Epithelial cell of proximal tubule (primary cell): ENCODE results near the gene ZNF365. TPM values are rescaled to one million over a fixed set of nuclear protein-coding genes. Genes with fewer than 3 reads are reported as not detected.

Experiments used
- DNase-seq: peaks from one replicate; pipeline ENCODE4 v3.0.0-alpha.2; 2011; ENCODE audit warnings: low read depth
- H3K4me3 ChIP-seq: 2 replicates; pipeline ENCODE4 v1.5.1; 2011; ENCODE audit warnings: low read depth, mild to moderate bottlenecking, low read length
- CTCF ChIP-seq: conservative IDR thresholded peaks from 2 replicates; pipeline ENCODE4 v1.5.1; 2012; ENCODE audit warnings: low read depth, mild to moderate bottlenecking, low read length
- total RNA-seq: library from RNA; depleted of rRNA; stranded (reverse); fragments of >200 nt; gene quantifications from 2 replicates; pipeline ENCODE4 v1.2.3, GENCODE V29; 2015

The ZNF365 gene
- total RNA-seq, 1 donor from 2014 or later: 2.0 TPM

GRCh38 chr10:62450912-62451610 is 76.9 kb downstream of the ZNF365 start:
- H3K4me3 ChIP-seq: no peak overlapping the region
- TF ChIP-seq CTCF: no peak
- DNase-seq: no peak

DNA sequence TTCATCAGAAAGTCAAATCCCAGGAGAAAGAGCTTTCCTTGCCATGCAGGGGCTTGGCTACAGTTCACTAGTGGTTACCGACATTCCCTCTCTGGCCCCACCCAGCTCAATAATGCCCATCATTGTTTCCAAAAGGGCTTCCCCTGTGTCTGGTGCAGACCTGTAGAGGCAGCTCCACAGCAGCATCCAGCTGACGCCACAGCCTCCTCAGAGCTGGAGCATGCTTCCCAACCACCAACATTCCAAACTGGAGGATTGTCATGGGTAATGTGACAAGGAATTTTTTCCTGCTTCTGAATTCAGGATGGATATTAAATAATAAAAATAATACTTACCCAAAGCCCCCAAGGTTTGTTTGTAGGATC is 77.4 kb downstream of the ZNF365 start:
- no peak for TF ChIP-seq CTCF
- no peak overlapping the region for H3K4me3 ChIP-seq
- DNase-seq: no peak

Other genes with a start within 250 kb of the ZNF365 start
- gene RTKN2, start 105.5 kb upstream of the ZNF365 start, total RNA-seq: 7.1 and 13.8 TPM in 2 replicates